ENCODE measurements around the gene ENOX1.

Gene ENOX1

GRCh38 chr13:43514311-43514710 is 272.5 kb downstream of the ENOX1 start:
- TF ChIP-seq CTCF (IDR thresholded peaks at IDR 0.05), result no peak

- TF ChIP-seq CTCF (IDR thresholded peaks at IDR 0.05), result no peak
Measured at GRCh38 chr13:43512221-43512620, 274.6 kb downstream of the ENOX1 start.

- TF ChIP-seq CTCF (IDR thresholded peaks at IDR 0.05), result no peak
Measured at GRCh38 chr13:43510956-43511901, 275.5 kb downstream of the ENOX1 start.

GRCh38 chr13:43495732-43496131 is 291.0 kb downstream of the ENOX1 start:
- no peak for TF ChIP-seq CTCF (IDR thresholded peaks at IDR 0.05)

GRCh38 chr13:43494206-43494605 is 292.6 kb downstream of the ENOX1 start:
- no peak for TF ChIP-seq CTCF (IDR thresholded peaks at IDR 0.05)

GRCh38 chr13:43493496-43494000 is 293.2 kb downstream of the ENOX1 start:
- no peak for TF ChIP-seq CTCF (IDR thresholded peaks at IDR 0.05)

- no peak for TF ChIP-seq CTCF (IDR thresholded peaks at IDR 0.05)
Measured at GRCh38 chr13:43492745-43493144, 294.0 kb downstream of the ENOX1 start.

Data from LNCAP (cell line).